Stimulated activated CD4-positive, alpha-beta T cell treated with anti-CD3 and anti-CD28 coated beads, Interleukin-4, amount 100 ng/mL, for 48 hours (primary cell): ENCODE results near the gene MTM1.

ENCODE experiments used
- DNase-seq, 2 donors: peaks; one replicate each; pipeline ENCODE4 v3.0.0-alpha.2; 2020; ENCODE audit warnings: low read depth in 2 of 2

The MTM1 gene

GRCh38 chrX:150605603-150606002 lies 37.2 kb downstream of the MTM1 start:
- no peak for DNase-seq

- DNase-seq: no peak
These were observed 38.8 kb downstream of the MTM1 start for GRCh38 chrX:150607201-150607600.

GRCh38 chrX:150610043-150610442 lies 41.6 kb downstream of the MTM1 start:
- DNase-seq: no peak

GRCh38 chrX:150610446-150610845 lies 42.0 kb downstream of the MTM1 start:
- DNase-seq: no peak

- no peak for DNase-seq
These were observed 46.9 kb downstream of the MTM1 start for GRCh38 chrX:150615356-150615755.

- DNase-seq: no peak
These were observed 47.9 kb downstream of the MTM1 start for GRCh38 chrX:150616179-150616862.

- no peak for DNase-seq
These were observed 48.4 kb downstream of the MTM1 start for GRCh38 chrX:150616863-150617198.

GRCh38 chrX:150621652-150622051 lies 53.2 kb downstream of the MTM1 start:
- DNase-seq: no peak

- DNase-seq: no peak
These were observed 55.2 kb downstream of the MTM1 start for GRCh38 chrX:150623583-150623982.

GRCh38 chrX:150625097-150625496 lies 56.7 kb downstream of the MTM1 start:
- DNase-seq: no peak

GRCh38 chrX:150625875-150626274 lies 57.5 kb downstream of the MTM1 start:
- DNase-seq: no peak

- no peak for DNase-seq
These were observed 59.5 kb downstream of the MTM1 start for GRCh38 chrX:150627957-150628356.

- DNase-seq: no peak
These were observed 67.5 kb downstream of the MTM1 start for GRCh38 chrX:150635952-150636351.

GRCh38 chrX:150642423-150642822 lies 74.0 kb downstream of the MTM1 start:
- no peak for DNase-seq

GRCh38 chrX:150643271-150643670 lies 74.8 kb downstream of the MTM1 start:
- DNase-seq: no peak

- DNase-seq: no peak
These were observed 75.5 kb downstream of the MTM1 start for GRCh38 chrX:150643958-150644357.

- no peak for DNase-seq
These were observed 76.0 kb downstream of the MTM1 start for GRCh38 chrX:150644422-150644821.

GRCh38 chrX:150647331-150647730 lies 78.9 kb downstream of the MTM1 start:
- no peak for DNase-seq

- DNase-seq: no peak
These were observed 80.0 kb downstream of the MTM1 start for GRCh38 chrX:150648296-150648940.

GRCh38 chrX:150649096-150649870 lies 80.9 kb downstream of the MTM1 start:
- DNase-seq: no peak

- DNase-seq: no peak
These were observed 83.5 kb downstream of the MTM1 start for GRCh38 chrX:150651906-150652305.

- no peak for DNase-seq
These were observed 87.4 kb downstream of the MTM1 start for GRCh38 chrX:150655788-150656187.

GRCh38 chrX:150663073-150663472 lies 94.7 kb downstream of the MTM1 start:
- no peak for DNase-seq
